Chondrocyte (in vitro differentiated cells): ENCODE measurements around the gene TAP2. TPM values are rescaled to one million over a fixed set of nuclear protein-coding genes. Genes with fewer than 3 reads are reported as not detected.
"Not testable (repeated sequence)": the region's sequence is repeated elsewhere in the genome, so short reads cannot be mapped to it uniquely, and the experiment has no call there.

ENCODE experiments used
- DNase-seq: peaks from one replicate; pipeline ENCODE4 v3.0.0; 2021; ENCODE audit warnings: mixed read lengths, low spot score
- H3K27ac Mint-ChIP-seq: one replicate; pipeline ENCODE4 v1.8.0; 2021; ENCODE audit warnings: mild to moderate bottlenecking, moderate library complexity, mixed read lengths; ENCODE audit not compliant: unreplicated experiment
- H3K27me3 Mint-ChIP-seq: 2 replicates; pipeline ENCODE4 v1.8.0; 2021; ENCODE audit warnings: low read depth, mixed read lengths
- H3K36me3 Mint-ChIP-seq: 2 replicates; pipeline ENCODE4 v1.8.0; 2021; ENCODE audit warnings: low read depth, mixed read lengths
- H3K4me1 Mint-ChIP-seq: 2 replicates; pipeline ENCODE4 v1.8.0; 2021; ENCODE audit warnings: low read depth, mild to moderate bottlenecking, mixed read lengths
- H3K4me3 Mint-ChIP-seq: one replicate; pipeline ENCODE4 v1.8.0; 2021; ENCODE audit warnings: mild to moderate bottlenecking, moderate library complexity, mixed read lengths; ENCODE audit not compliant: unreplicated experiment
- H3K9me3 Mint-ChIP-seq: 2 replicates; pipeline ENCODE4 v1.8.0; 2021; ENCODE audit warnings: low read depth, mixed read lengths
- total RNA-seq: library from RNA; stranded (reverse); gene quantifications from 3 replicates; pipeline ENCODE4 v1.2.1, GENCODE V29; 2021
- TF ChIP-seq, protein P1 (sequence below): fragments of 200-600 bp; sonication (generic); IDR thresholded peaks from 2 replicates; pipeline ENCODE4 v1.5.0; 2021; ENCODE audit warnings: antibody characterized with exemption, mild to moderate bottlenecking, moderate library complexity

Gene TAP2
- total RNA-seq, 1 donor from 2014 or later = 20.3 TPM

DNA sequence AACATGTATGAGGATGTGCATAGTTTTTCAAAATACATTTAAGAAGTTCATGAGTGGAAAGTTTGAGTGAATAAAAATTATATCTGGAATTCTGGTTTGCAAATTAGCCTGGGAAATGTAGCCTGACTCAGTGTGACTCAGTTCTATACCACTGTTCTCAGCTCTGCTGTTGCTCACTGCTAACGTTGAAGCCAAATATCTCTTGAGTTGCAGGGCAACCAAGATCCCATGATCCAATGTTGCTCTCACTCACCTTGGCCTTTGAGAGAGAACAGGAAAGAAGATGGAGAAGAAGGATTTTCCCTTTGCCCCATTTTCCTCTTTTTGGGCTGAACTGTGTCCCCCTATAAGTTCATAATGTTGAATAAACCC is 44.3 kb upstream of the TAP2 start:
- Mint-ChIP-seq H3K27ac (no peak overlapping the region), H3K27me3 (peaks cover 33% of the 10 kb centered on the region), H3K36me3 (no peaks in the 10 kb centered on the region), H3K4me1 (peaks cover 16% of the 10 kb centered on the region), H3K9me3 (no peaks in the 10 kb centered on the region), H3K4me3 (no peak overlapping the region)
- TF ChIP-seq, protein P1, sequence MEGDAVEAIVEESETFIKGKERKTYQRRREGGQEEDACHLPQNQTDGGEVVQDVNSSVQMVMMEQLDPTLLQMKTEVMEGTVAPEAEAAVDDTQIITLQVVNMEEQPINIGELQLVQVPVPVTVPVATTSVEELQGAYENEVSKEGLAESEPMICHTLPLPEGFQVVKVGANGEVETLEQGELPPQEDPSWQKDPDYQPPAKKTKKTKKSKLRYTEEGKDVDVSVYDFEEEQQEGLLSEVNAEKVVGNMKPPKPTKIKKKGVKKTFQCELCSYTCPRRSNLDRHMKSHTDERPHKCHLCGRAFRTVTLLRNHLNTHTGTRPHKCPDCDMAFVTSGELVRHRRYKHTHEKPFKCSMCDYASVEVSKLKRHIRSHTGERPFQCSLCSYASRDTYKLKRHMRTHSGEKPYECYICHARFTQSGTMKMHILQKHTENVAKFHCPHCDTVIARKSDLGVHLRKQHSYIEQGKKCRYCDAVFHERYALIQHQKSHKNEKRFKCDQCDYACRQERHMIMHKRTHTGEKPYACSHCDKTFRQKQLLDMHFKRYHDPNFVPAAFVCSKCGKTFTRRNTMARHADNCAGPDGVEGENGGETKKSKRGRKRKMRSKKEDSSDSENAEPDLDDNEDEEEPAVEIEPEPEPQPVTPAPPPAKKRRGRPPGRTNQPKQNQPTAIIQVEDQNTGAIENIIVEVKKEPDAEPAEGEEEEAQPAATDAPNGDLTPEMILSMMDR = no peak
- DNase-seq = no peak

DNA sequence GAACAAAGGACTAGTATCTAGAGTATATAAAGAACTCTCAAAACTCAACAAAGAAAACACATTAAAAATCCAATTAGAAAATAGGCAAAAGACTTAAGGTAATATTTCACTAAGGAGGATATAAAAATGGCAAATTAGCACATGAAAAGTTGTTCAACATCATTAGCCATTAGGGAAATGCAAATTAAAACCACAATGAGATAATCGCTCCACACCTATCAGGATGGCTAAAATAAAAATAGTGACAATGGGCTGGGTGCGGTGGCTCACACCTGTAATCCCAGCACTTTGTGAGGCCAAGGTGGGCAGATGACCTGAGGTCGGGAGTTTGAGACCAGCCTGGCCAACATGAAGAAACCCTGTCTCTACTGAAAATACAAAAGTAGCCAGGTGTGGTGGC is 42.4 kb upstream of the TAP2 start:
- H3K27me3 Mint-ChIP-seq = peaks cover 44% of the 10 kb centered on the region
- H3K4me1 Mint-ChIP-seq, H3K36me3 Mint-ChIP-seq, DNase-seq, H3K27ac Mint-ChIP-seq, H3K4me3 Mint-ChIP-seq, H3K9me3 Mint-ChIP-seq: not testable (repeated sequence)

- Mint-ChIP-seq H3K27me3 (peaks cover 54% of the 10 kb centered on the region), H3K27ac (no peak overlapping the region), H3K9me3 (no peaks in the 10 kb centered on the region), H3K36me3 (no peaks in the 10 kb centered on the region), H3K4me3 (no peak overlapping the region), H3K4me1 (peaks cover 3% of the 10 kb centered on the region)
- TF ChIP-seq, protein P1 = no peak
- no peak for DNase-seq
Measured at GRCh38 chr6:32879691-32880090, 41.2 kb upstream of the TAP2 start.

GRCh38 chr6:32876603-32877002 is 38.1 kb upstream of the TAP2 start:
- no peaks in the 10 kb centered on the region for H3K4me1 Mint-ChIP-seq
- H3K9me3 Mint-ChIP-seq = peaks cover 3% of the 10 kb centered on the region
- DNase-seq = no peak
- H3K36me3 Mint-ChIP-seq = no peaks in the 10 kb centered on the region
- H3K27ac Mint-ChIP-seq = no peak overlapping the region
- TF ChIP-seq, protein P1 = no peak
- peaks cover 67% of the 10 kb centered on the region for H3K27me3 Mint-ChIP-seq
- H3K4me3 Mint-ChIP-seq = no peak overlapping the region

DNA sequence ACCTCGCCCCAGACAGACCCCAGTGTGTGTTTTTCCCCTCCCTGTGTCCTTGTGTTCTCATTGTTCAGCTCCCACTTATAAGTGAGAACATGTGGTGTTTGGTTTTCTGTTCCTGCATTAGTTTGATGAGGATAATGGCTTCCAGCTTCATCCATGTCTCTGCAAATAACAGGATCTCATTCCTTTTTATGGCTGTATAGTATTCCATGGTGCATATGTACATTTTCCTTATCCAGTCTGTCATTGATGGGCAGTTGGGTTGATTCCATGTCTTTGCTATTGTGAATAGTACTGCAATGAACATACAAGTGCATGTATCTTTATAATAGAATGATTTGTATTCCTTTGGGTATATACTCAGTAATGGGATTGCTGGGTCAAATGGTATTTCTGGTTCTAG is 35.4 kb upstream of the TAP2 start:
- not testable (repeated sequence) for H3K9me3 Mint-ChIP-seq, H3K4me1 Mint-ChIP-seq, H3K27ac Mint-ChIP-seq, H3K36me3 Mint-ChIP-seq, H3K4me3 Mint-ChIP-seq, DNase-seq
- H3K27me3 Mint-ChIP-seq = peaks cover 69% of the 10 kb centered on the region

- no peak overlapping the region for H3K4me3 Mint-ChIP-seq
- H3K27ac Mint-ChIP-seq = no peak overlapping the region
- peaks cover 59% of the 10 kb centered on the region for H3K27me3 Mint-ChIP-seq
- H3K4me1 Mint-ChIP-seq = no peaks in the 10 kb centered on the region
- peaks cover 3% of the 10 kb centered on the region for H3K9me3 Mint-ChIP-seq
- no peak for DNase-seq
- TF ChIP-seq, protein P1 = peak; percentile 98
- no peaks in the 10 kb centered on the region for H3K36me3 Mint-ChIP-seq
Measured at GRCh38 chr6:32868257-32868788, 29.8 kb upstream of the TAP2 start.
